ENCODE data around the gene PLEKHG5.

PLEKHG5 gene

GRCh38 chr1:6515771-6516170 is 24.3 kb upstream of the PLEKHG5 start:
- ChIA-PET POLR2A (no interaction called here), CTCF (no interaction called here)
- DNase-seq (ENCODE audit: extremely low spot score): no peak
- TF ChIP-seq L3MBTL2 (conservative IDR thresholded peaks at IDR 0.05) (no peak), ZNF384 (IDR thresholded peaks at IDR 0.05) (no peak), SP1 (IDR thresholded peaks at IDR 0.05) (no peak), ARNT (IDR thresholded peaks at IDR 0.05) (no peak), FOXA1 (IDR thresholded peaks at IDR 0.05) (no peak), LEF1 (IDR thresholded peaks at IDR 0.05; ENCODE audit: borderline replicate concordance) (no peak), NFRKB (IDR thresholded peaks at IDR 0.05) (no peak), HDGF (IDR thresholded peaks at IDR 0.05; ENCODE audit: borderline replicate concordance) (no peak), ELF4 (IDR thresholded peaks at IDR 0.05) (no peak)

GRCh38 chr1:6513320-6513801 is 21.9 kb upstream of the PLEKHG5 start:
- DNase-seq (ENCODE audit: extremely low spot score): no peak
- TF ChIP-seq LEF1 (IDR thresholded peaks at IDR 0.05; ENCODE audit: borderline replicate concordance): no peak
- no peak for TF ChIP-seq ARNT (IDR thresholded peaks at IDR 0.05)
- TF ChIP-seq FOXA1 (IDR thresholded peaks at IDR 0.05): no peak
- no peak for TF ChIP-seq PKNOX1 (IDR thresholded peaks at IDR 0.05)
- no peak for TF ChIP-seq ELF4 (IDR thresholded peaks at IDR 0.05)
- TF ChIP-seq CTBP1 (IDR thresholded peaks at IDR 0.05; ENCODE audit: borderline replicate concordance): no peak
- TF ChIP-seq SP1 (IDR thresholded peaks at IDR 0.05): no peak
- no peak for TF ChIP-seq HDGF (IDR thresholded peaks at IDR 0.05; ENCODE audit: borderline replicate concordance)
- TF ChIP-seq ZNF384 (IDR thresholded peaks at IDR 0.05): no peak
- TF ChIP-seq BHLHE40 (IDR thresholded peaks at IDR 0.05; ENCODE audit: borderline replicate concordance): no peak
- TF ChIP-seq SUZ12 (IDR thresholded peaks at IDR 0.05): no peak
- no peak for TF ChIP-seq TARDBP (IDR thresholded peaks at IDR 0.05)
- ChIA-PET CTCF (interaction anchor here (1.3 kb wide), 1 partner anchor 11 kb away, joined by 8 read pairs; no protein-coding TSS in a partner anchor), POLR2A (interaction anchor here (2.0 kb wide), 1 partner anchor 22 kb away, joined by 6 read pairs; the partner anchor contains the start of gene PLEKHG5)

- no peak for TF ChIP-seq L3MBTL2 (conservative IDR thresholded peaks at IDR 0.05)
- ChIA-PET POLR2A (interaction anchor here (2.0 kb wide), 1 partner anchor 21 kb away, joined by 6 read pairs; the partner anchor contains the start of gene PLEKHG5), CTCF (interaction anchor here (0.6 kb wide), 1 partner anchor 10 kb away, joined by 5 read pairs; no protein-coding TSS in a partner anchor)
- no peak for DNase-seq (ENCODE audit: extremely low spot score)
These were observed 21.4 kb upstream of the PLEKHG5 start for GRCh38 chr1:6512908-6513280.

- CTCF ChIA-PET: interaction anchor here (0.6 kb wide), 1 partner anchor 11 kb away, joined by 5 read pairs; no protein-coding TSS in a partner anchor
- no peak for DNase-seq (ENCODE audit: extremely low spot score)
- POLR2A ChIA-PET: interaction anchor here (2.0 kb wide), 1 partner anchor 21 kb away, joined by 6 read pairs; the partner anchor contains the start of gene PLEKHG5
- TF ChIP-seq ARNT (IDR thresholded peaks at IDR 0.05) (no peak), BHLHE40 (IDR thresholded peaks at IDR 0.05; ENCODE audit: borderline replicate concordance) (no peak), FOXM1 (IDR thresholded peaks at IDR 0.05; ENCODE audit: borderline replicate concordance) (no peak), NFRKB (IDR thresholded peaks at IDR 0.05) (no peak), SP1 (IDR thresholded peaks at IDR 0.05) (no peak), TARDBP (IDR thresholded peaks at IDR 0.05) (no peak), HDGF (IDR thresholded peaks at IDR 0.05; ENCODE audit: borderline replicate concordance) (no peak), FOXA1 (IDR thresholded peaks at IDR 0.05) (no peak), L3MBTL2 (conservative IDR thresholded peaks at IDR 0.05) (no peak), CTBP1 (IDR thresholded peaks at IDR 0.05; ENCODE audit: borderline replicate concordance) (no peak), FOXK2 (IDR thresholded peaks at IDR 0.05) (no peak)
These were observed 20.9 kb upstream of the PLEKHG5 start for GRCh38 chr1:6512245-6512907.

GRCh38 chr1:6511561-6512244 is 20.2 kb upstream of the PLEKHG5 start:
- DNase-seq (ENCODE audit: extremely low spot score): no peak
- ChIA-PET CTCF (no interaction called here), POLR2A (interaction anchor here (2.0 kb wide), 1 partner anchor 20 kb away, joined by 6 read pairs; the partner anchor contains the start of gene PLEKHG5)
- no peak for TF ChIP-seq SP1 (IDR thresholded peaks at IDR 0.05)
- TF ChIP-seq ZNF384 (IDR thresholded peaks at IDR 0.05): no peak
- TF ChIP-seq TARDBP (IDR thresholded peaks at IDR 0.05): no peak
- no peak for TF ChIP-seq HDGF (IDR thresholded peaks at IDR 0.05; ENCODE audit: borderline replicate concordance)
- TF ChIP-seq CTBP1 (IDR thresholded peaks at IDR 0.05; ENCODE audit: borderline replicate concordance): no peak
- TF ChIP-seq LEF1 (IDR thresholded peaks at IDR 0.05; ENCODE audit: borderline replicate concordance): no peak
- no peak for TF ChIP-seq FOXK2 (IDR thresholded peaks at IDR 0.05)
- TF ChIP-seq PKNOX1 (IDR thresholded peaks at IDR 0.05): no peak
- no peak for TF ChIP-seq FOXM1 (IDR thresholded peaks at IDR 0.05; ENCODE audit: borderline replicate concordance)
- no peak for TF ChIP-seq ARNT (IDR thresholded peaks at IDR 0.05)
- no peak for TF ChIP-seq SUZ12 (IDR thresholded peaks at IDR 0.05)
- TF ChIP-seq L3MBTL2 (conservative IDR thresholded peaks at IDR 0.05): no peak
- no peak for TF ChIP-seq NFRKB (IDR thresholded peaks at IDR 0.05)
- TF ChIP-seq ELF4 (IDR thresholded peaks at IDR 0.05): no peak
- TF ChIP-seq FOXA1 (IDR thresholded peaks at IDR 0.05): no peak
- no peak for TF ChIP-seq BHLHE40 (IDR thresholded peaks at IDR 0.05; ENCODE audit: borderline replicate concordance)

- TF ChIP-seq HDGF (IDR thresholded peaks at IDR 0.05; ENCODE audit: borderline replicate concordance): no peak
- POLR2A ChIA-PET: no interaction called here
- DNase-seq (ENCODE audit: extremely low spot score): no peak
- CTCF ChIA-PET: no interaction called here
These were observed 19.6 kb upstream of the PLEKHG5 start for GRCh38 chr1:6511056-6511455.

Data from HEK293T (cell line).